GM19351 (cell line): ENCODE results near the gene ACVR1C.
"Not testable (repeated sequence)": the region's sequence is repeated elsewhere in the genome, so short reads cannot be mapped to it uniquely, and the experiment has no call there.

ENCODE experiments used
- ATAC-seq: cut with Tn5 transposase; IDR thresholded peaks from one replicate; pipeline ENCODE4 v1.9.1; 2021; ENCODE audit warnings: mild to moderate bottlenecking, moderate library complexity; ENCODE audit not compliant: unreplicated experiment

Gene ACVR1C

DNA sequence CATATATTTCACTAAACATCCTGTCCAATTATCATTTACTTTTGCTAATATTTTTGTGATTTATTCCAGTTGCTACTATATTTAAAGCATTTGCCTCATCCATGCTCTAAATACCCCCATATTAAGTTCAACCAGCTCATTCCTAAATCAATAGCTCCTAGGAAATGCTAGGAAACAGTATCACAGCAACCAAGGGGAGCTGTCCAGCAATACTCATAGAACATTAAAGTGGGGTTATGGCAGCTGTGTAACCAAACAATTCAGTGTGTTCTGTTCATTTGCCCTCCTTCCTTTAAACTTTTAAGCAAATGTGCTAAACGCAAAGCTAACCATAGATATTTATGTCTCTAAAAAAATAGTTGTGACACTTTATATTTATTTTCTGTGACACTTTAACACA, 41.1 kb downstream of the ACVR1C start:
- no peak for ATAC-seq

DNA sequence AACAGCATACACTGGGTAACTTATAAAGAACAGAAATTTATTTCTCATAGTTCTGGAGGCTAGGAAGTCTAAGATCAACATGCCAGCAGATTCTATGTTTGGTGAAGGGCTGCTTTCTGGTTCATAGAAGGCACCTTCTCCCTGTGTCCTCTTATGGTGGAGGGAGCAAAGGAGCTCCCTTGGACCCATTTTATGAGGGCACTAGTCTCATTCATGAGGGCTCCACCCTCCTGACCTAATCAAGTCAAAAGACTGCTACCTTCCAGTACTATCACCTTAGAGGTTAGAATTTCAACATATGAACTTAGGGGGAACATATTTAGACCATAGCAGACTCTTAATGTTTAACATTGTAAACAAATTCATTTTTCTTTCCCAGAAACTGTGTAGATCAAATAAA, 54.5 kb downstream of the ACVR1C start:
- no peak for ATAC-seq

DNA sequence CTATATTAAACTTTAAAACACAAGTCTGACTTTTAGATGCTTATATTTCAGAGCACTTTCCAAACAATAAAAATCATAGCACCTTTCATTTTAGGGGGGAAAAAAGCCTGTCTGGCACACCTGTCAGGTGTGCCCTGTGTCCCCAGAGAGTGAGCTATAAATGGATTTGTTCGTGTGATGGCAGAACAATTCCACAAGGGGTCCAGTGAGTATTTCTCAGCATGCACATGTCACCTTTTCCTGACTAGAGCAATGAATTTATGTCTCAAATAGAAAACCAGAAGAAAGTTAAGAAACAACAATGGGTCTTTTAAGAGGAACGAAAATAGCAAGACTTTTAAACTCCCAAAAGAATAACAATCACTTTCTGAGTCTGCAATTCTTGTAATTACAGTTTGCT, 55.9 kb downstream of the ACVR1C start:
- peak; percentile 81 for ATAC-seq

DNA sequence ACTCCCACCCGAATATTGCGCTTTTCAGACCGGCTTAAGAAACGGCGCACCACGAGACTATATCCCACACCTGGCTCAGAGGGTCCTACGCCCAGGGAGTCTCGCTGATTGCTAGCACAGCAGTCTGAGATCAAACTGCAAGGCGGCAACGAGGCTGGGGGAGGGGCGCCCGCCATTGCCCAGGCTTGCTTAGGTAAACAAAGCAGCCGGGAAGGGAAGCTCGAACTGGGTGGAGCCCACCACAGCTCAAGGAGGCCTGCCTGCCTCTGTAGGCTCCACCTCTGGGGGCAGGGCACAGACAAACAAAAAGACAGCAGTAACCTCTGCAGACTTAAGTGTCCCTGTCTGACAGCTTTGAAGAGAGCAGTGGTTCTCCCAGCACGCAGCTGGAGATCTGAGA, 62.0 kb downstream of the ACVR1C start:
- not testable (repeated sequence) for ATAC-seq

DNA sequence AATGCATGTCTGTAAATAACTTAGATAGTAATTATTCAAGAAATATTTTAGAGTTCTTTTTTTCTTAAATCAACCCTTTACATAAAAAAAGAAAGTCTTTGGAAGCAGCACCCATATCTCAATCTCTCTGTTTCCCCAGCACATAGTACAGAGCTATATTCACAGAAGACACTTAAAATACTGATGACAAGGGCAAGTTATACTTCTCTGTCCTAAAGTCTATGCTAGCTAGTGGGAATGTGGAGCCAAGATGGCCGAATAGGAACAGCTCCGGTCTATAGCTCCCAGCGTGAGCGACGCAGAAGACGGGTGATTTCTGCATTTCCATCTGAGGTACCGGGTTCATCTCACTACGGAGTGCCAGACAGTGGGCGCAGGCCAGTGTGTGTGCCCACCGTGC, 62.6 kb downstream of the ACVR1C start:
- not testable (repeated sequence) for ATAC-seq

DNA sequence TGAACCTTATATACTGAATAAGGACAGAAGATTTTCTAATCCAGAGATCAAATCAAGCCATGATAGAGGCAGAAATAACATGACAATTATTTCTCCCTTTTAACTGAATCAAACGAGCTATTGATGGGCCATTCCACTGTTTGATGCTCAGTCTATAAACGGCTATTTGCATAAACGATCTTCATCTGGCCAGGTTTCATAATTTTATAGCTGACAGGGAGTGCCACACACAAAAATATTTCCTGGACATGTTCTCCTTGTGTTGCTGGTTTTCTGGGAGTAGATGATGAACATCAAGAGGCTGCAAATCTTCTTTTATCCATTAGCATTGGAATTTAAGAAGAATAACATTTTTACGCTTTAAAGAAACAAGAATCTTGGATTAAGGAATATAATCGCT, 63.1 kb downstream of the ACVR1C start:
- no peak for ATAC-seq

DNA sequence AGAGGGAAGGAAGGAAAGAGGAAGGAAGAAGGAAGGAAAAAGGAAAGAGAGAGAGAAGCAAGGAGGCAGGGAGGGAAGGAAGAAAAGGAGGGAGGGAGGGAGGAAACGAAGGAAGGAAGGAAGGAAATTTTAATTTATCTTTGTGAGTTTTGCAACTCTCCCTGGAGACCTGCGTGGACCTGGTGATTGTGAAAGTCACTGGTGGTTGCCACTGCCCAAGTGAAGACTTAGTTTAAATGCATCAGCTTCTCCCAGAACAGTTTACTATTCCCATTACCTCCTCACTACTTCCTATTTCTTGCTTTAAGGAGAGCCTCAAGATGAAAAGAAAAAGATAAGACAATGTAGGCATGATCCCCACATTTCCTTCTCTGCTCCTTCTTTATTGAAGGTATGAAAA, 68.8 kb downstream of the ACVR1C start:
- no peak for ATAC-seq

DNA sequence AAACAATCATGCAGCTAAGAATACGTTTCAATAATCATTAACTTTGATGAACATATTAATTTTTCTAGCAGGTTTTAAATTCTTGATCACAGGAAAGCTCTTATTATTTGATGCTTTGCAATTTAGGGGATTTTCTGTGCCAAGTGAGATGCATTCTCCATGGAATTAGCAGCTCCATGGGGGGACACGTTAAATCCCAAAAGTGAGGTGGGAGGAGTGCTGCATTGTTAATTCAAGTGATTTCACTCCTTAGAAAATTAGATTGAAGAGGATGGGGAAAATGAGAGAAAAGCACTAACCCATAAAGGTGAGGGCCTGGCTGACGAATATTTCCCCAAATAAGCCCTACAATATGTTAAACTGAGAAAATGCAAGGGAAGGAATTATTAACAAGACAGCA, 69.2 kb downstream of the ACVR1C start:
- ATAC-seq = no peak

DNA sequence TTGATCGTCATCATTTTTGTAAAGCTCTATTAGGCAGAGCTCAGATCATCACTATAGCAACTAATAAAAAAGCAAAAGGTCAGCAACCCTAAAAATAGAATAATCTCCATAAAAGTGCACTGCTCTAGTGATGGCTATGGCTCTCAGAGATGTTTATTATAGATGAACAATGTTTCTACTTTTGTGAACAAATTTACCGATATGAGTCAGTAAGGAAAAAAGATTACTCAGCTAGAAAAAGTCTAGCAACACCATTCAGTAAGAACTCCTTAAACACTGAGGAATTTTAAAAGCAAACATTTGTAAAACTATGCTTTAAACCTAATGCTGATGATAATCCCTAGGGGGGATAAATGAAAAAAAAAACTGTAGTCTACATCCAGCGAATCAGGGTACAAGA, 69.6 kb downstream of the ACVR1C start:
- no peak for ATAC-seq

DNA sequence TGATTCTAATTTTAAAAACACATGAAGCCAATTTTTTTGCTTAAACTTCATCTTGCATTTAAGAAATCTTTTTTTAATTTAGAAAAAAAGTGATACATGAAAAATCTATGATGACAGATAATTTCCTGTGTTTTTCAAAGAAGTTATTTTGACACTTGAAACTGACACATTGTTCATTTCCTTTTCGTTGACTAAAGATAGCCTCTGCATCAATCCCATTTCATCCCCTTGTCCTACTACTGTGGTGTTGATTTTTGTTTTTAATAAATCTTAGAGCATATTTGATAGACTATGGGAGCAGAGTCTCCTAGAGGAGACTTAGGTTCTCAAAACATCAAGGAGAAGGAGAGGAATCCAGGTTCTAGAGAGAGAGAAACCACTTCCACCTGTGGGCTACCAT, 70.9 kb downstream of the ACVR1C start:
- ATAC-seq = no peak

DNA sequence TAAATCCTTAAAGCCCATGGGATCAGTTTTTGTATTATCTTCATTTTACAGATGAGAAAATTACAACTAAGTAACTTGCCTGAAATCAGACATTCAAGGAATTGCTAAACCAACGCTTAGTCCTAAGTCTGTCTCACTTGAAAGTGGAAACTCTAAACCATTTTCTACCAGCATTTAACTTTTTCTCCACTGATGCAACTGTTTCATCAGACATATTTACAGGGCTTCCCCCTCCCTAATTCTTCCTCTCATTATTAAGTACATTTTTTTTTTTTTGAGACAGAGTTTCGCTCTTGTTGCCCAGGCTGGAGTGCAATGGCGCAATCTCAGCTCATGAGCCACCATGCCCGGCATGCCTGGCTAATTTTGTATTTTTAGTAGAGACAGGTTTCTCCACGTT, 88.6 kb downstream of the ACVR1C start:
- no peak for ATAC-seq

DNA sequence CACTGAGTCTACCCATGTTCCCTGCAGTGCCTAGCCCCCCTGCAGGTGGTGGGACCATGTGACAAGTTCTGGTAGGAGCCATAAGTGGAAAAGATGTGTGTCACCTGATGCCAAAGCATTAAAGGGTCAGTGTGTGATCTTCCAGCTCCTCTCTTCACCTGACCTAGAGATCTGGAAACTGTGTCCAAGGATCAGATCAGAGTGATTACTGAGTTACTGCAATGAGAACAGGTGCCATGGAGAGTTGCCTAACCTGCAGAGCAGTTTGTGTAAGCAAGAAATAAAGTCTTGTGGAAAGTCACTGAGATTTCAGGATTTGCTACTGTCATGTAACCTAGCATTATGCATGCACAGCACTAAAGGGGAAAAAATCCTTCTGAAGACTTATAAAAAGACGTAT, 90.6 kb downstream of the ACVR1C start:
- no peak for ATAC-seq

DNA sequence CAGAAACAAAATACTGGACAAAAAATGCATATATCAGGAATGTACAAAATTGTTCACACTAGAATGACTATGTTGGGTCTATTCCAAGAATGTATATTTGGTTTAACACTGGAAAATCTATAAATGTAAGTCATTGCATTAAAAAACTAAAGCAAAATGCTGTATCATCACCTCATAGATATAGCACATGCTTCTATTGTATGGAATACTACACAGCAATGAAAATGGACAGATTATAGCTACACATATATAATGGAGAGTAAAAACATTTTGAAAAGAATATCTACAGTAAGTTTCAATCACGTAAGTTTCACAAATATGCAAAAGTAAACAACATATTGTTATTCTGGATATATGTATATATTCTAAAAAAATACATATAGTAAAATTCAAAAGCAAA, 91.8 kb downstream of the ACVR1C start:
- no peak for ATAC-seq

DNA sequence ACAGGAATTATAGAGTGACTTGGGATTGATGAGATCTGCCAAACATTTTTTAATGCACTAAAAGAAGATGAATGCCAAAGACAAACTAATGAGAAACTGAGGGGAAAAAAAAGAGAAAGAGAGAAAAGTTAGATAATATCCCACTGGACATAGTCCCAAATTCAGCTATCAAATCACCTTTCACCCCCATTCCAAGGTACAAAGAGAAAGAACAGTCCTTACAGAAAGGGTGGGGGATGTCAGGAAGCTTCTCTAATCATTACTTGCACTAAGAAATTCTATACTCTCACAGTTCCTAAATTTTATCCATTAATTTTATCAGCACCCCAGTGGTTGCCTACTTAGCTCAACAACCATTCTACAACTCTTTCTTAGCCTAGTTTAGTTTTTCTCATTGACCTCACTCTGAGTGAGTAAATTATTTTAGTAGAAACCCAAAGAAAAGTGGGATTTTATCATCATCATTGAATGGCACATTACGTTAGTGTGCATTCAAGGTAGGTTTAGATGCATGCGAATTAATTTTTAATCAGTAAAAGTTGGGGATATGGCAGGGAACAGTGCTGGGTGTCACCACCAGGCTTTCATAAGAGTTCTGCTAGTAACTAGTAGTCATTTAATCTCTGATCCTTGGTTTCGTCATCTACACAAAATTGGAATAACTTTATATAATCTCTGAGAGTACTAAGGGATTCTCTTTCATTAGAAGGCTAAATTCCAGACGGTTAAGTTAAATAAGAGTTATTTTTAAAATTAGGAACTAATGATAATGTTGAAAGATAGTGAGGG, 99.5 kb downstream of the ACVR1C start:
- no peak for ATAC-seq

DNA sequence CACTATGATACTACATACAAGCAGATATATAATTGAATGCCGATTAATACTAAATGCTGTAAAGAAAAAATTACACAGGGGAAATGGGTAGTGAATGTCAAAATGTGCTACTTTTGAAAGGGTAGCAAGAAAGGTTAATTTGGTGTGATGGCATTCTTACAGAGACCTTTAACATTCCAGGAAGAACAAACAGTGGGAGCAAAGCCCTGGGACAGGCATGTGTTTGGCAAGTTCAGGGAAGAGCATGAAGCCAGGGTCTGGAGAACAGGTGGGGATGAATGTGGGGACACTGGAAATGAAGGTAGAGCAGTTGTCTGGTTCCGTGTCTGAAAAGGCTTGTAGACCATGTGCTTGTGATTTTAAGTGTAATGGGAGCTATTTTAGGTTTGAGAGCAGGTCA, 102.6 kb downstream of the ACVR1C start:
- no peak for ATAC-seq

DNA sequence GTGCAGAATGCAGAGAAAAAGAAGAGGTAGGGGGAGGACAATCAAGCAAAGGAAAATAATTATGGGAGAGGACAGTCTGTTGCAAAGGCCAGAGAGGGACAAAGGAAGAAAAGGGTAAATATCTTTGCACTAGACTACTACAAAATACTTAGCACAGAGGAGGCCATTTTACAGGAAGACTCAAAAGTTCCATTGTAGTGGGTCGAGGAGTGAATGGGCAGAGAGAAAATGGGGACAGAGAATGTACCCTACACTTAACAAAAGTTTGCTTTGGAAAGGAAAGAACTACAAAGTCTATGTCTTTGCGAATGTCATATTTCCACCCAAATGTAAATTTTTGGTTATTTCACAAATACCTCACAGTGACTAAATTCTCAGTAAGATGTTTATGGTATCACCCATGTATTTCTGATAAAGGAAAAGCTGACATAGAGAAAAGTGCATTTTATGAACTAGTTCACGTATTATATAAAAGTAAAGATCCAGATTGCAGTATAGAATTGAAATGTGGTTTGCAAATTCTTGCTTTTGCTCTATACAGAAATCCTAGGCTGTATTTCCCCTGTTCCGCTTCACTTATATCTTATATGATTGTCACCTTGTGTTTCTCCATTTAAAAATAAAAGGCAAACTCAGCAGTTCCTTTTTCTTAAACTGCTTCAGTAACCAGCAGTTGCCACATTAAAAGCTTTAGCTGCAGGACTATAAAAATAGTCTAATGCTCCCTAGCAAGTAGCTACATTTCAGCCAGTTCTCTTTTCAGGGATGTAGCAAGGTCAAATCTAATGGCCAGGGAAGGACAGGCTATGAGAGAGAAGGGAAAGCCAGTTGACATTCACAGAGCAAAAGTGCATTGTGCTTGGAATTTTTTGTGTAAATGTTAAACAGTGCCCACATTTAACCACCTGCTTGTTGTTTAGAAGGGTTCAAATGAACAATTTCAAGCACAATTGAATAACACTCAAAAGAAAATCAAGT, 105.1 kb downstream of the ACVR1C start:
- ATAC-seq = no peak

DNA sequence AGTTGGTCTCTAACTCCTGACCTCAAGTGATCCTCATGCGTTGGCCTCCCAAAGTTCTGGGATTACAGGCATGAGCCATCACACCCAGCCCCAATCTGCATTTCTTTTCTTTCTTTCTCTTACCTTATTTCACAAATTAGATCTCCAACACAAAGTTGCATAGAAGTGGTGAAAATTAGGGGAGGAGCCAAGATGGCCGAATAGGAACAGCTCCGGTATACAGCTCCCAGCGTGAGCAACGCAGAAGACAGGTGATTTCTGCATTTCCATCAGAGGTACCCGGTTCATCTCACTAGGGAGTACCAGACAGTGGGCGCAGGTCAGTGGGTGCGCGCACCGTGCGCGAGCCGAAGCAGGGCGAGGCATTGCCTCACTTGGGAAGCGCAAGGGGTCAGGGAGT, 113.7 kb downstream of the ACVR1C start:
- not testable (repeated sequence) for ATAC-seq

DNA sequence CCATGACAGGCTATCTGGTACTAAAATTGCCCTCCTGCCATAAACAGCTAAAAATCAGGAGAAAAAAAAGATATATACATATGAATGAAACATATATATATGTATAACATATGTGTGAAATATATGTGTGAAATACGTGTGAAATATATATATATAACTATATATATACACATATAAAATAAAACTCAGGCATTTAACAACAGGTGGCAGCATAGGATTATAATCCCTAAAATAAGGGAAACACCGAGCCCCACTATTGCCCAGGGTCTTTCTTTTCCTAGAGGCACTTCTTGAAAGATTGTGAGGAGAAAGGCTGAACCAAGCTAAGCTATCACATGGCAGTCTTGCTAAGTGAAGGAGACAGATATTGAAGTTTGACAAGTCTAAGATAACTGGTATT, 118.9 kb downstream of the ACVR1C start:
- no peak for ATAC-seq

DNA sequence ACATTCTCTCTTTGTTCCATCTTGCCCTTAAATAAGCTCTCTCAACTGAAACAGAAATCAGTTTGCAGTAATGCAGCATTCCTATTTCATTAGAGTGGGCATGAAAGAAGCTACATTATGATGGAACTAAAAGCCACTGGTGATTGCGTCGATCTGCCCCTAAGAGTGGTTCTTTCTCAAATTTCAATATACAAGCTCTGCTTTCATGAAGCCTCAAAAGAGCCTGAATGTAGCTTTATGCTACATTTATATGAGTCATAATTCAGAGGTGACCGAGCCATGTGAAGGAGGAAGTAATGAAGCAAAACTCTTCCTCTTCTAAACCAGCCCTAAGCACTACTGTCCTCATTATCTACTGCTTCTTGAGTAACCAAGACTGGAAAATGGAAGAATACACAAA, 120.0 kb downstream of the ACVR1C start:
- ATAC-seq = no peak

DNA sequence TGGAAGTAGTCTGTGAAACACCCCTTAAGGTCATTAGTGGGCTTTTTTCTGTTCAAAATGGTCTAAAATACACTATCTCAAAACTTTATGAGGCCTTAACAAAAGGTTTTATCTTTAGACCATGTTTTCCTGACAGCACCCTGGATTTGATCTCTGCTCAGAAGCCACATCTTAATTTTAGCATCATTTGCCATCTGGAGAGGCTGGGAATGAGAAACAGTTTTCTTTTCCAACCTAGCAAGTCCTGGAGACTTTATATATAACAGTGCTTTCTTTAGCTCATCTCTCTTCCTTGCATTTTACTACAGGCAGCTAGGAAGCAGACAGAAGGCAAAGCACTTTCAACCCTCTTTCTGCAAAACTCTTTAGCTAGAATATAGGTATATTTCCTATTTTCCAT, 122.1 kb downstream of the ACVR1C start:
- no peak for ATAC-seq

DNA sequence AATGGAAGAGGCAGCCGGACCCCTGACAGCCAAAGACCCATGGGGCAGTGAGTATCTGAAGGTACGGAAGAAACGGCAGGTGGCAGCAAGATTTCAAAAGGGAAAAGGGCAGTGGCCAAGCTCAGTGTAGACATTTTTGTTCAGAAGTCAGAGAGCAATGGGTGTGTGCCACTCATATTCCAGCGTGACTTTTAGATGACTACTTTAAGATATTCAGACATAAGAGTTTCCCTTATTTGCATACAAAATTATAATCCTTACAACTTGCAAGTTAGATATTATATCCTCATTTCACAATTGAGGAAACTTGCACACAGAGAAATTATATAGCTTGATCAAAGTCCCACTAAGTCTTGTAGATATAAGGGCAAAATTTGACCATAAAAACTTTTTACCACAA, 124.0 kb downstream of the ACVR1C start:
- ATAC-seq = no peak

DNA sequence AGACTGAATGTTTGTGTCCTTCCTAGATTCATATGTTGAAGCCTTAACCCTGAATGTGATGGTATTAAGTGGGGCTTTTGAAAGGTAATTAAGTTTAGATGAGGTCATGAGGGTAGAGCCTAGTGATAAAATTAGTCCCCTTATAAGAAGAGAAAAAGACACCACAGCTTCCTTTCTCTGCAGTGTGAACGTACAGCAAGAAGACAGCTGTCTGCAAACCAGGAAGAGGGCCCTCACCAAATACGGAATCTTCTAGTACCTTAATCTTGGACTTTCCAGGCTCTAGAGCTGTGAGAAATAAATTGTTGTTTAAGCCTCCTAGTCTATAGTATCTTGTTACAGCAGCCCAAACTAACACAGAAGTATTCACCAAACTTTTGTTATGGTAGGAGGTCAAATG, 127.6 kb downstream of the ACVR1C start:
- no peak for ATAC-seq
